ELR (cell line): ENCODE measurements around the gene ARVCF.

Source experiments
- DNase-seq: peaks from one replicate; pipeline ENCODE4 v3.0.0-alpha.2; 2015; ENCODE audit warnings: low read depth

ARVCF gene

DNA sequence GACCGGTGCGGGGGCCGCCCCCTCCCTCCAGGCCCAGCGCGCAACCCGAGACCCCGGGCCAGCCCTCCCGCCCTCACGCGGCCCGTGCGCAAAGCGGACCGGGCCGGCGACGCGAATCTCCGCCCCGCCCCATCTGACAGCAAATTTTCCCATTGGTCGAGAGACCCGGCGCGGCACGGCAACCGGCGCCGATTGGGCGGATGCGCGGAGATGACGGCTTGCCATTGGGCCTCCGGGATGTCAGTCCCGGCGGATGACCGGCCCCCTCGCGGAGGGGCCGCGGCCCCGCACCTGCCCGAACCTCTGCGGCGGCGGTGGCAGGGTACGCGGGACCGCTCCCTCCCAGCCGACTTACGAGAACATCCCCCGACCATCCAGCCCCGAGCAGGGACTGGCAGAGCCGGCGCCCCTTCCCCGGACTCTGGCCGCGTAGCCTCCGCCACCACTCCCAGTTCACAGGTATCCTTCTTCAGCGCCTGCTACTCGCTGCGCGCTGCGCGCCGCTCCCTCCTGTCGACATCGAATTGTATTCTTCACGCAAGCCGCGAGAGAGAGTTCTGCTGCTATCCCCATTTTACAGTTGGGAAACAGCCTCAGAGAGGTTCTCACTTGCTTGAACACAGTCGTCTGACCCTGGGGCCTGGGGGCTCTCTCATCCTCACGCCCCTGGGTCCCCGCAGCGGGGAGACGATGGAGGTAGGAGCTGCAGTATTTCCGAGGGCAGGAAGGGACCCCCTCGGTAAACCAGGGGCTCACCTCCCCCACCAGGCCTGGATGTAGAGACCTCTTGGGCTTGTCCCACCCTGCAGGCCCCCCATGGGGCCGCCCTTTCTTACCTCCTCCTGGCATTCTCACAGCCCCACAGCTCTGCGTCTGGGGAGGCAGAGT lies at the start of gene ARVCF:
TSS of gene ARVCF (minus strand) at position 90 of the 888 bp plus-strand sequence. CDS start 26,029 bp downstream, outside the sequence.
- peak; percentile 92 for DNase-seq

DNA sequence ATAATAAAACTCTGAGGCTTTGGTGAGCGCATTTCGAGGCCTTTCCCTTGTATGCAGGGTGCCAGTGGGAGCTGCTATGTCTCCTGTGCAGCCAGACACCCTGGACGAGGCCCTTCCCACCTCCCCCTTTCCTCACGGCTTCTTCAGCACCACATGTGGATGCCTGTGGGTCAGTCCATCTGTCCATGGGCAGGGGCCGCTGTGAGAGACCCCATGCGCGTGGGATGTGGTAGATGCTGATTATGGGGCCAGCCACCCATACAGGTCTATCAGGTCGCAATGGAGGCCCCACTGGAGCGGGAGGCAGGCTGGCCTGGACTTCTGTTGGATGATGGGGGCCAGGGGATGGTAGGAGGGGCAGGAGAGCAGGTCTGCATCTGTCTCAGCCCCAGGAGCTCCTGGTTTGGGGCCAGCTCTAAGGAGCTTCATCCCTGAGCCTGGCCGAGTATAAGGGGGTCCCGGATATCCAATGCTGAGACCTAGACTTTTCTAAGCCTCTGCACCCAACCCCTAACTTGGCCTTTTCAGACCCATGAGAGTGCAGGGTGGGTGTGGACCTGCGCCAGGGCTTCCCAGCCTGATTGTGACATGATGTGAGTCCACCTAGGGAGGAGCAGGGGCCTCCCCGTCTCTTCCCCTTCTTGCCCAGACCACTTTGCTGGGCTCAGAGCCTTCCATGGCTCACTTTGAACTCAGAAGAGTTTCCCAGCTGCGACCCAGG lies 49.4 kb upstream of the ARVCF start:
- no peak for DNase-seq

DNA sequence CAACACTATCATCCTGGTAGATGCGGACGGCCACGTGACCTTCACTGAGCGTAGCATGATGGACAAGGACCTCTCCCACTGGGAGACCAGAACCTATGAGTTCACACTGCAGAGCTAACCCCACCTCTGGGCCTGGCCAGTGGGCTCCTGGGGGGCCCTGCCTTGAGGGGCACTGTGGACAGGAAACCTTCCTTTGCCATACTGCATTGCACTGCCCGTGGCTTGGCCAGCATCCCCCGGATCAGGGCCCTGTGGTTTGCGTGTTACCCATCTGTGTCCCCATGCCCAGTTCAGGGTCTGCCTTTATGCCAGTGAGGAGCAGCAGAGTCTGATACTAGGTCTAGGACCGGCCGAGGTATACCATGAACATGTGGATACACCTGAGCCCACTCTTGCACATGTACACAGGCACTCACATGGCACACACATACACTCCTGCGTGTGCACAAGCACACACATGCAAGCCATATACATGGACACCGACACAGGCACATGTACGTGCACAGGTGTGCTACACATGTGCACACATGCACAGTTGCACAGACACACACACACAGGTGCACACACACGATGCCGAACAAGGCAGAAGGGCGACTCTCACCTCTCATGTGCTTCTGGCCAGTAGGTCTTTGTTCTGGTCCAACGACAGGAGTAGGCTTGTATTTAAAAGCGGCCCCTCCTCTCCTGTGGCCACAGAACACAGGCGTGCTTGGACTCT lies 48.1 kb upstream of the ARVCF start:
- no peak for DNase-seq

DNA sequence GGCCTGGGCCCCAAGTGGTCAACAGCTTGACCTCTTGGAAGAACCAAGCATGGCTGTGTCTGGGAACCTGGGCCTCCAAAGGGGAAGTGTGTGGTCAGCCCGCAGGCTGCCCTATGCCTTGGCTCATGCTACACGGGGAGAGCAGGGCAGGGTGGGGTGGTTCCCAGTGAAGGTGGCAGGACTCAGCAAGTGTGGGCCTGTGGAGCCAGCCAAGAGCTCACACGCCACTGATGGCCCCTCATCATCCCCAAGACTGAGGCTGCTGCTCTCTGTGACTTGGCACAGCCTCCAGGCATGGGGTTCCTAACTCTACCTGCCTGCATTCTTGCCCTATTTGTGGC lies 47.5 kb upstream of the ARVCF start:
- no peak for DNase-seq

DNA sequence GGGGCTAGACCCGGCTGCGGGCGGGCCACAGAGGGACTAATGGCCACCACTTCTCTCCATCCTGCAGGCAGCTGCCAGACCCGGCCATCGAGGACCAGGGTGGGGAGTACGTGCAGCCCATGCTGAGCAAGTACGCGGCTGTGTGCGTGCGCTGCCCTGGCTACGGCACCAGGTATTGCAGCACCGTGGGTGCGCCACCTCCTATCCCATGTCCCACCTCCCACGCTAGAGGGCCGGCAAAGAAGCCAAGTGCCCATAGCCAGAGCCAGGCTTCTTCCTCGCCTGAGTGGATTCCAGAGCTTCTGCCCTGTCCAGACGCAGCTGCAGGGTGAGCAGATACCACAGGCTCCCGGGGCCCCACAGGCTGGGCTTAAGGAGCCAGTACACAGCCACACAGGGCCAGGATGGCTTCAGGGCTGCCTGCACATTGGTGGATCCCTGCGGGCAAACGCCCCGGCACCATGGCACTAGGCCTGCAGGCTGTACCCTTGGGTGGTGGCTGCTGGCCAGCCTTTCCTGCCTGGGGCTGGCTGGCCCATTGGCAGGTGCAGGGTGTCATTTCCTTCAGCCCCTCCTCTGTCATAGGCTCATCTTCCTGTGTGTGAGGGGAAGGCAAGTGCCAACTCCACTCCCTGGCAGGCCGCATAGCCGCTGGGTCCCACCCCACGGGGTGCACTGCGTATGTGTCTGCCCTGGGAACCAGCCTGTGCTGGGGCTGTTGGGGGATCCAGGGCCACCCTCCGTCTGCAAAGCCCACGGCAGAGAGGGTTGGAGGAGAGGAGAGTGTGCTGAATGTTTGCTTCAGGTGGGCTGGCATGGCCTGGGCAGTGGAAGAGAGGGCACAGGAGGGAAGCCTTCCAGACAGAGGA lies 46.9 kb upstream of the ARVCF start:
- DNase-seq, result no peak

DNA sequence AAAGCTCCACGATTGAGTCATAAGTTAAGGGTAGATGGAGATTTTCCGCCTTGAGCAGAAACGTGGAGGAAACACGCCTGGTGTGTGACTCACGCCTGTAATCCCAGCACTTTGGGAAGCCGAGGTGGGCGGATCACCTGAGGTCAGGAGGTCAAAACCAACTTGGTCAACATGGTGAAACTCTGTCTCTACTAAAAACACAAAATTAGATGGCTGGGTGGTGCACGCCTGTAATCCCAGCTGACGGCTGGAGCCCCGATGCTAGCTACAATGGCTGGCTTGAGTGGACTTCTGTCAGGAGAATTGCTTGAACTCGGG lies 46.1 kb upstream of the ARVCF start:
- peak; percentile 93 for DNase-seq

GRCh38 chr22:20062043-20062765 lies 45.6 kb upstream of the ARVCF start:
- no peak for DNase-seq

- peak; percentile 43 for DNase-seq
These were observed 44.8 kb upstream of the ARVCF start for GRCh38 chr22:20061481-20061861.

DNA sequence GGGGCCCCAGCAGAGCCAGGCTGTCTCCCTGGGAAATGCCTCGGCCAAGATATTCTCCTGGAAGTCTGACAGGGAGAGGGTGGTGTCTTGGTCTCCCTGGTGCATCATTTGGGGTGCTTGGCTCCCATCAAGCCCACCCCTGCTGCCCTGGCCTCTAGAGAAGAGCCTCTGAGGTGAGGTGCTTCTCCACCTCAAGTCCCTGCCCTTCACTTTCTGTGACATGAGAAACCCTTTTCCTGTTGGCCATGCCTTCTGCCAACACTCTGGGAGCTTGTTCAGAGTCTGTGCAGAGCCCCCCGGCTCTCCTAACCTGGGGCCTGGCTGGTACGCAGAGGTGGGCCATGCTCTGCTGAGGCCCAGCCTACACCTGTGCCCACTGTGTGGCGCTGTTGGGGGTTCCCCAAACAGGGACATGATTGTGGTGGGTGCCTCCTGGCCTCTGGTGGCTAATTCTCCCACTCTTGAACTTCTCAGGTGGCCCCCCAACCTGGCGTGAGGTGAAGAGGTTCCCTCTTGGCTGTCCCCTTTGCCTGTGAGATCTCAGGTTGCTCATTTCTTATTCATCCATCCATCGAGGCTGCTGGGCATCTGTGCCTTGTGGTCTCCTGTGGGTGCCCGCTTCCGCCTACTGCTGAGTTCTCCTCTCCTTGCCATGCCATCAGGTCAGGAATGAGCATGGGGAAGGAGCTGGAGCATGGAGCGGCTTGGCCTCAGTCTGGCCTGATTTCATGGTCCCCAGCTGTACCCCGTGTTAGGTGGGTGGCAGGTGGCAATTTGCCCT lies 44.3 kb upstream of the ARVCF start:
- no peak for DNase-seq

DNA sequence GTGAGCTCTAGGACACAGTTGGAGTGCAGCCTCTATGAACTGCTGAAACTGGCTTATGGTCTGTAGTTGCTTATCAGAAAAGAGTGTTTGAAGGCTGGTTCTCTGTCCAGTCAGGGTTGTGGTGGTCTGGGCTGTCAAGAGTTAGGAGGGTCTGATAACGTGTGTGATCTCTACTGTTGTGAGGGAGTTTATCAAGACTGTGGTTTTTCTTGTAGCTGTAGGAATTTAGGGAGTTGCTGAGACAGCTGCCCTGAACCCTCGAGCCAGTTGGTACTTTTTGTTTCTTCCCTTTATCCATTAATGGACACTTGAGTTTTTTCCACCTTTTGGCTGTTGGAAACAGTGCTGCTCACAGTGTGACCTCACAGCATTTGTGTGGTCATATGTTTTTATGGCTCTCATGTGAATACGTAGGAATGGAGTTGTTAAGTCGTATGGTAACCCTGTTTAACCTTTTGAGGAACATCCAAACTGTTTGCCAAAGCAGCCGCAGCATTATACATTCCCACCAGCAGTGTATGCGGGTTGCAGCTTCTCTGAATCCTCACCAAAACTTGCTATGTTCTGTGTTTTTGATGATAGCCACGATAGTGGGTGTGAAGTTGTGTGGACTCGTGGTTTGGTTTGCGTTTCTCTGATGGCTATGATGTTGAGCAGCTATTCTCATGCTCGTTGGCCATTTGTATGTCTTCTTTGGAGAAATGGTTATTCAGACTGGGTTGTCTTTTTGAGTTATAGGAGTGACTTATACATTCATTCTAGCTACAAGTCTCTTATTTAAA lies 42.6 kb upstream of the ARVCF start:
- DNase-seq, result no peak

- DNase-seq, result no peak
These were observed 41.1 kb upstream of the ARVCF start for GRCh38 chr22:20057596-20058268.

GRCh38 chr22:20056696-20057386 lies 40.2 kb upstream of the ARVCF start:
- DNase-seq, result no peak

- DNase-seq, result no peak
These were observed 39.5 kb upstream of the ARVCF start for GRCh38 chr22:20056161-20056560.

GRCh38 chr22:20055654-20056053 lies 39.0 kb upstream of the ARVCF start:
- DNase-seq, result no peak

DNA sequence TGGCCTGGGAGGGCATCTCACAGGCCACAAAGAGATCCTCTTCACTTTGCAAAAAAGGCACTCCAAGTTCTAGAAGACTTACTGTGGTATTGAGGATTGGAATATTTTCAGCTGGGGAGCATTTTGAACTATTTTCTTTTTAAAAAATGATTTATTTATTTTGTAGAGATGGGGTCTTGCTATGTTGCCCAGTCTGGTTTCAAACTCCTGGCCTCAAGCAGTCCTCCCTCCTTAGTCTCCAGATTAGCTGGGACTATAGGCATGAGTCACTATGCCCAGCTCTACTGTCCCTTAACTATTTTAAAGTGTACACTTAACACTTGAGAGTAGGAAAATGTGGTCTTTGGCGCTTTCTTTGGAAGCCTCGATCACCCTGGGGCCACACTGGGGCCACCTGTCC lies 38.5 kb upstream of the ARVCF start:
- DNase-seq, result no peak

- DNase-seq, result no peak
These were observed 37.9 kb upstream of the ARVCF start for GRCh38 chr22:20054485-20054884.

DNA sequence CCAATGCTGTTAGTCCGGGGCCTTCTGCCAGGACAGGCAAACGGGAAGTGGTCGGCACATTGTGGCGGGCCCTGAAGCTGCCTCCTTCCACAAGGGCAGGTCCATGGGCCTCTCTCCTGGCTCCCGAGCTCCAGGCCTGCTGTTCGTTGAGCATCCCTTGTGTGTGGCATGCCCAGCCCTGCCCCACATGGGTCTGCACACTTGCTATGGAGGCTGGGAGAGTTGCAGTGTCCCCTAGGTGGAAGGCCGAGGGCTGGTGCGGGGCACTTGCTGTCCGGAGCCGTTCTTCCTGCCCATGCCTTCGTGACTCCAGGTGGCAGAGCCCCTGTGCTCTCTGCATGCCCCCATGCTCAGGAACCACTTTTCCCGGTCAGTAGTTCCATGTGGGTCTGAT lies 37.4 kb upstream of the ARVCF start:
- no peak for DNase-seq

DNA sequence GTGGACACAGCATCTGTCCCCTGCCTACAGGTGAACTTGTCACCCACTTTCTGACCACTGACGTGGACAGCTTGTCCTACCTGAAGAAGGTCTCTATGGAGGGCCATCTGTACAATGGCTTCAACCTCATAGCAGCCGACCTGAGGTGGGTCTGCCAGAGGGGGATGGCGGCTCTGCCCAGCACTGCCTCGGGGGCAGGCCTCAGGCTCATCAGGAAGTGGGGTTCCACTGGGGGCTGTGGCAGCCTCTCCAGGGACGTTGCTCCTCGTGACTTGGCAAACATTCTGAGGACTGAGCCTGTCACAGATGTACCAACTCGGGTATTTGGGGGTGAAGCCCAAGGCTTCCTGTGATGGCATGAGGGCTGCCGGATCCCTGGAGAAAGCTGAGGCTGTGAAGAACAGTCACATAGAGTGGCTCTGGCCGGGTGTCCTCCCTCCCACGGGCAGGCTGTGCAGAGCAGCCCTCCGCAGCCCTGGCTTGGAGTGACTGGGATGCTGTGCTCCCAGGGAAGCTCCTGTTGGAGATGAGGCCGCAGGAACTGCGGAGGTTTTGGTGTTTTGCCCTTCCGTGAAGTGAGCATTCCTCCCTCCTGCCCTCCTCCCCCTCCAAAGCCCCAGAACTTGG lies 36.9 kb upstream of the ARVCF start:
- DNase-seq, result no peak
